Endothelial cell of umbilical vein (primary cell): ENCODE data around the gene PNLIPRP2. TPM values are rescaled to one million over a fixed set of nuclear protein-coding genes. Genes with fewer than 3 reads are reported as not detected.

Experiments used
- BruUV-seq: library from RNA; stranded (reverse); fragments of 400-500 nt; replicated peaks from 2 replicates; lab custom pipeline; 2021; lab: Mats Ljungman, UMichigan
- CTCF ChIA-PET: fragments of 300-600, 350-600 bp; sonication (Branson Sonifier 250); formaldehyde crosslinking; loops from one replicate; lab custom pipeline; 2021; ENCODE audit warnings: antibody characterized with exemption, inconsistent platforms; lab: Charles Lee
- POLR2A ChIA-PET: fragments of 300-600, 350-600 bp; sonication (Branson Sonifier 250); formaldehyde crosslinking; loops from one replicate; lab custom pipeline; 2021; ENCODE audit warnings: antibody characterized with exemption, inconsistent platforms; lab: Charles Lee
- DNase-seq: peaks from one replicate; pipeline ENCODE4 v3.0.0-alpha.2; 2011; ENCODE audit warnings: low read depth, low spot score
- FAIRE-seq: peaks from 2 replicates; lab custom pipeline; 2011; peaks lifted over from hg19 to GRCh38; lab: Jason Lieb, UNC
- H2AFZ ChIP-seq: 2 replicates; pipeline ENCODE4 v1.6.0; 2012; ENCODE audit warnings: low read depth, low read length, control low read depth, inconsistent platforms
- H3K27ac ChIP-seq: 2 replicates; pipeline ENCODE4 v1.5.1; 2011; ENCODE audit warnings: low read depth, mild to moderate bottlenecking, control low read depth, low read length, moderate library complexity; ENCODE audit not compliant: insufficient read depth
- H3K27me3 ChIP-seq, 2 experiments: 2 replicates each; pipeline versions ENCODE4 v1.6.0 to v1.6.1; 2011; ENCODE audit warnings: low read length in 2 of 2, mixed read lengths in 1 of 2; ENCODE audit not compliant: control insufficient read depth in 2 of 2, insufficient read depth in 2 of 2
- H3K36me3 ChIP-seq, 2 experiments: 2 replicates in 1 of 2; 3 replicates in 1 of 2; pipeline ENCODE4 v1.5.1; 2011; ENCODE audit warnings: low read length in 2 of 2, mild to moderate bottlenecking in 1 of 2, moderate library complexity in 1 of 2; ENCODE audit not compliant: control insufficient read depth in 2 of 2, insufficient read depth in 2 of 2; ENCODE audit errors: extremely low read depth in 1 of 2
- H3K4me1 ChIP-seq: 3 replicates; pipeline ENCODE4 v1.5.1; 2011; ENCODE audit warnings: mild to moderate bottlenecking, low read length; ENCODE audit not compliant: control insufficient read depth, insufficient read depth; ENCODE audit errors: extremely low read depth
- H3K4me2 ChIP-seq: 2 replicates; pipeline ENCODE4 v1.6.1; 2011; ENCODE audit warnings: low read length, control low read depth, mixed read lengths; ENCODE audit not compliant: insufficient read depth
- H3K4me3 ChIP-seq, 3 experiments: fragments of 200-600 bp in 1 of 3; sonication (generic), shearing (Covaris generic) in 1 of 3; replicated peaks in 1 of 3; 2 replicates each; pipeline ENCODE4 v1.5.1; 2011 to 2016; ENCODE audit warnings: control low read depth in 3 of 3, low read length in 3 of 3, mild to moderate bottlenecking in 2 of 3, inconsistent platforms in 1 of 3, low read depth in 1 of 3, moderate library complexity in 1 of 3; ENCODE audit not compliant: insufficient read depth in 1 of 3
- H3K79me2 ChIP-seq: 2 replicates; pipeline ENCODE4 v1.6.0; 2012; ENCODE audit warnings: low read length, inconsistent platforms; ENCODE audit not compliant: control insufficient read depth, insufficient read depth
- H3K9ac ChIP-seq: replicated peaks from 2 replicates; pipeline ENCODE3; 2011; ENCODE audit warnings: low read length, control low read depth; ENCODE audit not compliant: insufficient read depth; ENCODE audit errors: extremely low read depth
- H3K9me1 ChIP-seq: replicated peaks from 3 replicates; pipeline ENCODE4 v1.6.0; 2011; ENCODE audit warnings: mild to moderate bottlenecking, low read length; ENCODE audit not compliant: control insufficient read depth, insufficient read depth; ENCODE audit errors: extremely low read depth
- H3K9me3 ChIP-seq: replicated peaks from 2 replicates; pipeline ENCODE4 v1.5.1; 2012; ENCODE audit warnings: low read length, inconsistent platforms; ENCODE audit not compliant: control insufficient read depth, insufficient read depth
- H4K20me1 ChIP-seq: replicated peaks from 2 replicates; pipeline ENCODE3; 2011; ENCODE audit warnings: mild to moderate bottlenecking, low read length; ENCODE audit not compliant: control insufficient read depth, insufficient read depth; ENCODE audit errors: extremely low read depth
- EZH2 ChIP-seq: IDR thresholded peaks from 2 replicates; pipeline ENCODE4 v1.6.1; 2012; ENCODE audit warnings: borderline replicate concordance, low read depth, mild to moderate bottlenecking, moderate library complexity, low read length, inconsistent platforms; ENCODE audit not compliant: severe bottlenecking
- FOS ChIP-seq: IDR thresholded peaks from 2 replicates; pipeline ENCODE4 v1.6.1; 2011; ENCODE audit warnings: mild to moderate bottlenecking, low read length, moderate library complexity, borderline replicate concordance; ENCODE audit not compliant: insufficient read depth
- GATA2 ChIP-seq: IDR thresholded peaks from 2 replicates; pipeline ENCODE4 v1.7.0; 2011; ENCODE audit warnings: low read depth, mild to moderate bottlenecking, moderate library complexity, mixed read lengths, low read length; ENCODE audit not compliant: insufficient read length, insufficient read depth
- JUN ChIP-seq: IDR thresholded peaks from 2 replicates; pipeline ENCODE4 v1.6.1; 2011; ENCODE audit warnings: borderline replicate concordance, low read depth; ENCODE audit not compliant: insufficient read length, insufficient read depth
- MYC ChIP-seq: IDR thresholded peaks from one replicate; pipeline ENCODE4 v1.6.1; 2011; ENCODE audit warnings: mild to moderate bottlenecking, low read depth, low read length
- POLR2A ChIP-seq: IDR thresholded peaks from 2 replicates; pipeline ENCODE4 v1.6.1; 2012; ENCODE audit warnings: low read depth, mild to moderate bottlenecking, control low read depth, low read length
- POLR2AphosphoS5 ChIP-seq: IDR thresholded peaks from 2 replicates; pipeline ENCODE4 v1.6.1; 2012; ENCODE audit warnings: low read depth, mild to moderate bottlenecking, control low read depth, low read length, moderate library complexity; ENCODE audit not compliant: insufficient read depth
- dilution Hi-C: fragments of 300-500 bp; cut with MboI; formaldehyde crosslinking; loops from one replicate; pipeline ENCODE4 v1.15.0; 2019; ENCODE audit warnings: low sequenced_read_pairs; ENCODE audit not compliant: extremely low pct_ligation_motif_present
- intact Hi-C: fragments of 100-400 bp; cut with micrococcal nuclease; formaldehyde crosslinking; loops from one replicate; pipeline ENCODE4 v1.10.0; 2022
- polyA plus RNA-seq, 4 experiments: library from polyadenylated mRNA; depleted of rRNA in 3 of 4; stranded (reverse) in 3 of 4; unstranded in 1 of 4; fragments of >200 nt; gene quantifications; 2 replicates each; pipeline versions ENCODE4 v1.2.1 to v1.2.3, GENCODE V29; 2011 to 2012; ENCODE audit warnings: missing spikeins in 1 of 4
- total RNA-seq: library from RNA; stranded (reverse); gene quantifications from 2 replicates; pipeline ENCODE4 v1.2.3, GENCODE V29; 2021
- TF ChIP-seq, protein P1 (sequence below): IDR thresholded peaks from 2 replicates; pipeline ENCODE4 v1.6.1; 2011; ENCODE audit not compliant: insufficient read depth, insufficient read length
- TF ChIP-seq, protein P2 (sequence below), 2 donors: IDR thresholded peaks; 1 replicate in 1 of 2; 2 replicates in 1 of 2; pipeline ENCODE4 v1.5.1; 2011; ENCODE audit warnings: low read length in 2 of 2, mild to moderate bottlenecking in 2 of 2, moderate library complexity in 2 of 2, control low read depth in 1 of 2, inconsistent platforms in 1 of 2, low read depth in 1 of 2; ENCODE audit not compliant: insufficient read depth in 1 of 2; ENCODE audit errors: extremely low read depth in 1 of 2

The PNLIPRP2 gene
- total and polyA plus RNA-seq, 2 donors (not counting 3 experiments of a cell fraction or from before 2014, with no cell fraction given) = not detected

DNA sequence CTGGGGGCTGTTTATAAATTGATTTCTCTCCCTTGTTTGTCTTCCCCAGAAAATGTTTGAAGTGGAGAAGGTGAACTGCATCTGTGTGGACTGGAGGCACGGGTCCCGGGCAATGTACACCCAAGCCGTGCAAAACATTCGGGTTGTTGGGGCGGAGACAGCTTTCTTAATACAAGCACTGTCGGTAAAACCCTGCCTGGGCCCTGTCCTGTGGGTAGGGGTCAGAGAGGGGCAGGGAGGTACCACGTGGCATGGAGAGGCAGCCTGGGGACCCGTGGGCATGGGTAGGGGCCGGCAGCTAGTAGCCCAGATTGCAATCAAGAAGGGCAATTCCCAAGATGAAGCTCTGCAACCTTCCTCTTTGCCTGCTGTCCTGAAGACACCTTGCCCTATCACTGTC is 6.1 kb downstream of the PNLIPRP2 start:
- CTCF ChIA-PET = no interaction called here
- no peak overlapping the region for H3K4me2 ChIP-seq
- H3K27ac ChIP-seq = no peak overlapping the region
- no peak overlapping the region for H3K9ac ChIP-seq
- no peak overlapping the region for H2AFZ ChIP-seq
- POLR2A ChIA-PET = no interaction called here
- intact Hi-C loops (no loop called here), dilution Hi-C loops (no loop called here)
- no peak overlapping the region for H3K4me3 ChIP-seq
- DNase-seq = no peak
- no peaks in the 10 kb centered on the region for H3K9me3 ChIP-seq
- H4K20me1 ChIP-seq = no peaks in the 10 kb centered on the region
- H3K4me1 ChIP-seq = no peaks in the 10 kb centered on the region
- TF ChIP-seq MYC = no peak
- TF ChIP-seq, protein P1, sequence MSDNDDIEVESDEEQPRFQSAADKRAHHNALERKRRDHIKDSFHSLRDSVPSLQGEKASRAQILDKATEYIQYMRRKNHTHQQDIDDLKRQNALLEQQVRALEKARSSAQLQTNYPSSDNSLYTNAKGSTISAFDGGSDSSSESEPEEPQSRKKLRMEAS = no peak
- TF ChIP-seq POLR2AphosphoS5 = no peak
- TF ChIP-seq EZH2 = no peak
- TF ChIP-seq FOS = no peak
- TF ChIP-seq, protein P2, sequence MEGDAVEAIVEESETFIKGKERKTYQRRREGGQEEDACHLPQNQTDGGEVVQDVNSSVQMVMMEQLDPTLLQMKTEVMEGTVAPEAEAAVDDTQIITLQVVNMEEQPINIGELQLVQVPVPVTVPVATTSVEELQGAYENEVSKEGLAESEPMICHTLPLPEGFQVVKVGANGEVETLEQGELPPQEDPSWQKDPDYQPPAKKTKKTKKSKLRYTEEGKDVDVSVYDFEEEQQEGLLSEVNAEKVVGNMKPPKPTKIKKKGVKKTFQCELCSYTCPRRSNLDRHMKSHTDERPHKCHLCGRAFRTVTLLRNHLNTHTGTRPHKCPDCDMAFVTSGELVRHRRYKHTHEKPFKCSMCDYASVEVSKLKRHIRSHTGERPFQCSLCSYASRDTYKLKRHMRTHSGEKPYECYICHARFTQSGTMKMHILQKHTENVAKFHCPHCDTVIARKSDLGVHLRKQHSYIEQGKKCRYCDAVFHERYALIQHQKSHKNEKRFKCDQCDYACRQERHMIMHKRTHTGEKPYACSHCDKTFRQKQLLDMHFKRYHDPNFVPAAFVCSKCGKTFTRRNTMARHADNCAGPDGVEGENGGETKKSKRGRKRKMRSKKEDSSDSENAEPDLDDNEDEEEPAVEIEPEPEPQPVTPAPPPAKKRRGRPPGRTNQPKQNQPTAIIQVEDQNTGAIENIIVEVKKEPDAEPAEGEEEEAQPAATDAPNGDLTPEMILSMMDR (IDR thresholded peaks at IDR 0.05; ENCODE audit: extremely low read depth in 1 of 2, insufficient read depth in 1 of 2, low read depth in 1 of 2, low read length in 2 of 2) = no peak
- TF ChIP-seq POLR2A = no peak
- TF ChIP-seq JUN = no peak
- TF ChIP-seq GATA2 = no peak
- BruUV-seq = no TSS peak
- no peaks in the 10 kb centered on the region for H3K9me1 ChIP-seq
- no peaks in the 10 kb centered on the region for H3K79me2 ChIP-seq
- no peak for FAIRE-seq
- H3K36me3 ChIP-seq = no peaks in the 10 kb centered on the region
- no peaks in the 10 kb centered on the region for H3K27me3 ChIP-seq
